Ishikawa (cell line): ENCODE data around the gene STXBP1.

ENCODE experiments used
- CEBPB ChIP-seq: IDR thresholded peaks from 2 replicates; pipeline ENCODE4 v1.6.1; 2012
- CREB1 ChIP-seq: IDR thresholded peaks from 2 replicates; pipeline ENCODE4 v1.6.1; 2012; ENCODE audit warnings: low read depth
- EGR1 ChIP-seq: IDR thresholded peaks from 2 replicates; pipeline ENCODE4 v1.6.1; 2012
- EP300 ChIP-seq: IDR thresholded peaks from 2 replicates; pipeline ENCODE4 v1.6.1; 2012; ENCODE audit warnings: borderline replicate concordance
- FOXM1 ChIP-seq: IDR thresholded peaks from 2 replicates; pipeline ENCODE4 v1.6.1; 2012; ENCODE audit warnings: low read depth, borderline replicate concordance
- NFIC ChIP-seq: IDR thresholded peaks from 2 replicates; pipeline ENCODE4 v1.6.1; 2012
- RAD21 ChIP-seq: IDR thresholded peaks from 2 replicates; pipeline ENCODE4 v1.6.1; 2012; ENCODE audit warnings: low read depth
- TAF1 ChIP-seq: IDR thresholded peaks from 2 replicates; pipeline ENCODE4 v1.6.1; 2012; ENCODE audit warnings: low read depth, mild to moderate bottlenecking
- TCF12 ChIP-seq: IDR thresholded peaks from 2 replicates; pipeline ENCODE4 v1.6.1; 2012; ENCODE audit warnings: low read depth
- TEAD4 ChIP-seq: IDR thresholded peaks from 2 replicates; pipeline ENCODE4 v1.6.1; 2012
- YY1 ChIP-seq: IDR thresholded peaks from 2 replicates; pipeline ENCODE4 v1.6.1; 2012; ENCODE audit warnings: low read depth
- ZBTB7A ChIP-seq: IDR thresholded peaks from 2 replicates; pipeline ENCODE4 v1.6.1; 2012; ENCODE audit warnings: low read depth
- TF ChIP-seq, protein P1 (sequence below): IDR thresholded peaks from 2 replicates; pipeline ENCODE4 v1.6.1; 2012
- TF ChIP-seq, protein P2 (sequence below): IDR thresholded peaks from 2 replicates; pipeline ENCODE4 v1.6.1; 2012
- TF ChIP-seq, protein P3 (sequence below): IDR thresholded peaks from 2 replicates; pipeline ENCODE4 v1.6.1; 2012; ENCODE audit warnings: low read depth, mild to moderate bottlenecking

The STXBP1 gene

GRCh38 chr9:127697575-127697974 lies 85.5 kb downstream of the STXBP1 start:
- TF ChIP-seq TCF12 (no peak), EGR1 (no peak), CREB1 (no peak), FOXM1 (no peak), EP300 (no peak), RAD21 (no peak), NFIC (no peak), TEAD4 (no peak)
- TF ChIP-seq, protein P1, sequence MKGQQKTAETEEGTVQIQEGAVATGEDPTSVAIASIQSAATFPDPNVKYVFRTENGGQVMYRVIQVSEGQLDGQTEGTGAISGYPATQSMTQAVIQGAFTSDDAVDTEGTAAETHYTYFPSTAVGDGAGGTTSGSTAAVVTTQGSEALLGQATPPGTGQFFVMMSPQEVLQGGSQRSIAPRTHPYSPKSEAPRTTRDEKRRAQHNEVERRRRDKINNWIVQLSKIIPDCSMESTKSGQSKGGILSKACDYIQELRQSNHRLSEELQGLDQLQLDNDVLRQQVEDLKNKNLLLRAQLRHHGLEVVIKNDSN: no peak
- TF ChIP-seq, protein P2, sequence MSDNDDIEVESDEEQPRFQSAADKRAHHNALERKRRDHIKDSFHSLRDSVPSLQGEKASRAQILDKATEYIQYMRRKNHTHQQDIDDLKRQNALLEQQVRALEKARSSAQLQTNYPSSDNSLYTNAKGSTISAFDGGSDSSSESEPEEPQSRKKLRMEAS: no peak

DNA sequence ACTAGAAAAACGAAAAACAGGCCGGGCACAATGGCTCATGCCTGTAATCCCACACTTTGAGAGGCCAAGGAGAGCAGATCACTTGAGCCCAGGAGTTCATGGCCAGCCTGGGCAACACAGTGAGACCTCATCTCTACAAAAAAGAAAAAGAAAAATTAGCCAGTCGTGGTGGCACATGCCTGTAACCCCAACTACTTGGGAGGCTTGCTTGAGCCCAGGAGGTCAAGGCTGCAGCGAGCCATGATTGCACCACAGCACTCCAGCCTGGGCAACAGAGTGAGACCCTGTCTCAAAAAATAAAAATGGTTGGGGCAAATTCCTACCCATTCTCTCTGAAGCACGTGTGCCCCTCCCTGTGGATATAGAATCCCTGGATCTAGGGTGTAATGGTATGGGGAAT lies 86.3 kb downstream of the STXBP1 start:
- TF ChIP-seq, protein P1: no peak
- TF ChIP-seq CEBPB: no peak
- no peak for TF ChIP-seq TCF12
- TF ChIP-seq CREB1: no peak
- no peak for TF ChIP-seq ZBTB7A
- no peak for TF ChIP-seq NFIC
- no peak for TF ChIP-seq EP300
- TF ChIP-seq, protein P3, sequence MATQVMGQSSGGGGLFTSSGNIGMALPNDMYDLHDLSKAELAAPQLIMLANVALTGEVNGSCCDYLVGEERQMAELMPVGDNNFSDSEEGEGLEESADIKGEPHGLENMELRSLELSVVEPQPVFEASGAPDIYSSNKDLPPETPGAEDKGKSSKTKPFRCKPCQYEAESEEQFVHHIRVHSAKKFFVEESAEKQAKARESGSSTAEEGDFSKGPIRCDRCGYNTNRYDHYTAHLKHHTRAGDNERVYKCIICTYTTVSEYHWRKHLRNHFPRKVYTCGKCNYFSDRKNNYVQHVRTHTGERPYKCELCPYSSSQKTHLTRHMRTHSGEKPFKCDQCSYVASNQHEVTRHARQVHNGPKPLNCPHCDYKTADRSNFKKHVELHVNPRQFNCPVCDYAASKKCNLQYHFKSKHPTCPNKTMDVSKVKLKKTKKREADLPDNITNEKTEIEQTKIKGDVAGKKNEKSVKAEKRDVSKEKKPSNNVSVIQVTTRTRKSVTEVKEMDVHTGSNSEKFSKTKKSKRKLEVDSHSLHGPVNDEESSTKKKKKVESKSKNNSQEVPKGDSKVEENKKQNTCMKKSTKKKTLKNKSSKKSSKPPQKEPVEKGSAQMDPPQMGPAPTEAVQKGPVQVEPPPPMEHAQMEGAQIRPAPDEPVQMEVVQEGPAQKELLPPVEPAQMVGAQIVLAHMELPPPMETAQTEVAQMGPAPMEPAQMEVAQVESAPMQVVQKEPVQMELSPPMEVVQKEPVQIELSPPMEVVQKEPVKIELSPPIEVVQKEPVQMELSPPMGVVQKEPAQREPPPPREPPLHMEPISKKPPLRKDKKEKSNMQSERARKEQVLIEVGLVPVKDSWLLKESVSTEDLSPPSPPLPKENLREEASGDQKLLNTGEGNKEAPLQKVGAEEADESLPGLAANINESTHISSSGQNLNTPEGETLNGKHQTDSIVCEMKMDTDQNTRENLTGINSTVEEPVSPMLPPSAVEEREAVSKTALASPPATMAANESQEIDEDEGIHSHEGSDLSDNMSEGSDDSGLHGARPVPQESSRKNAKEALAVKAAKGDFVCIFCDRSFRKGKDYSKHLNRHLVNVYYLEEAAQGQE: no peak
- TF ChIP-seq EGR1: no peak
- no peak for TF ChIP-seq FOXM1
- TF ChIP-seq RAD21: no peak
- TF ChIP-seq, protein P2: no peak
- no peak for TF ChIP-seq TAF1
- TF ChIP-seq TEAD4: no peak

DNA sequence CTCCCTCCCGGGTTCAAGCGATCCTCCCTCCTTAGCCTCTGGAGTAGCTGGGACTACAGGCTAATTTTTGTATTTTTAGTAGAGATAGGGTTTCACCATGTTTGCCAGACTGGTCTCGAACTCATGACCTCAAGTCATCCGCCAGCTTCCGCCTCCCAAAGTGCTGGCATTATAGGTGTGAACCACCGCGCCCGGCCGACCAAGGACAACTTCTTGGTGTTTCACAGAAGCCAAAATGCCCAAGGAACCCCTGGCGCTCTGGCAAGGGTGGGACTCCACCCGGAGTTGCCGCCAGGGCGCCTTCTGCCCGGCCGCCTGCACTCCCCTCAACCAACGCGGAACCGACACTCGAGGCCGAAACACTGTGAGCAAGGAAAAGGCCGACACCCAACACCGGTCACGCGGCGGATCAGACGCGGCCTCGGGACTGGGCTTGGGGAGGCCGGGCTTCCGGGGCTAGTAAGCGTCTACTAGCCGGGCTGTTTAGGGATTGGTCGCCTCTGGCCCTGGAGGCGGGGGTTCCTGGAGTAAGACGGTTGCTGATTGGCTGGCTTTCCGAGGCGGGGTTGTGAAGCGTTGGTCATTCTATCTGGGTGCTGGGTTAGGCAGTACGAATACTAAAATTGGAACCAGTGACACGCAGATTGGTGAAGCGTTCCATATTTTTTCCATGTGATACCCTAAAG lies 87.1 kb downstream of the STXBP1 start:
- TF ChIP-seq EGR1 (no peak), TCF12 (0 out of 2 replicates have a peak, but pooled peaks have one; percentile 50), NFIC (no peak), TAF1 (peak; percentile 2; the same call in 1 of the 2 replicates)
- TF ChIP-seq, protein P1: peak; percentile 72
- TF ChIP-seq, protein P2: peak; percentile 97

GRCh38 chr9:127700140-127700539 lies 88.1 kb downstream of the STXBP1 start:
- TF ChIP-seq YY1: no peak
- no peak for TF ChIP-seq RAD21
- TF ChIP-seq ZBTB7A: no peak
- 0 out of 2 replicates have a peak, but pooled peaks have one; percentile 1 for TF ChIP-seq TAF1
- no peak for TF ChIP-seq TCF12
- TF ChIP-seq CEBPB: no peak

- TF ChIP-seq FOXM1: no peak
- no peak for TF ChIP-seq RAD21
- no peak for TF ChIP-seq TCF12
- TF ChIP-seq ZBTB7A: no peak
- TF ChIP-seq, protein P2: no peak
- TF ChIP-seq NFIC: no peak
Observed at GRCh38 chr9:127700594-127701255, 88.6 kb downstream of the STXBP1 start.

- no peak for TF ChIP-seq CEBPB
- TF ChIP-seq NFIC: no peak
- TF ChIP-seq, protein P1: no peak
- TF ChIP-seq EP300: no peak
- no peak for TF ChIP-seq RAD21
- TF ChIP-seq CREB1: no peak
- TF ChIP-seq TAF1: no peak
Observed at GRCh38 chr9:127703289-127703946, 91.3 kb downstream of the STXBP1 start.
